Common myeloid progenitor, CD34-positive (primary cell): ENCODE results near the gene CMC1.

Source experiments
- CTCF ChIA-PET: fragments of 350-600 bp; sonication (Branson Sonifier 250); formaldehyde crosslinking; loops from one replicate; lab custom pipeline; 2021; ENCODE audit warnings: antibody characterized with exemption; lab: Charles Lee
- POLR2A ChIA-PET: fragments of 350-600 bp; sonication (Branson Sonifier 250); formaldehyde crosslinking; loops from one replicate; lab custom pipeline; 2021; ENCODE audit warnings: antibody characterized with exemption; lab: Charles Lee
- DNase-seq, 3 donors: peaks; one replicate each; pipeline versions ENCODE4 v3.0.0 to v3.0.0-alpha.2; 2013
- H3K27ac ChIP-seq, 2 experiments: 1 replicate in 1 of 2; 2 replicates in 1 of 2; pipeline ENCODE4 v1.7.0; 2013; ENCODE audit warnings: inconsistent platforms in 2 of 2, low read length in 2 of 2, mild to moderate bottlenecking in 2 of 2, low read depth in 1 of 2, moderate library complexity in 1 of 2; ENCODE audit not compliant: severe bottlenecking in 2 of 2, insufficient read depth in 1 of 2, poor library complexity in 1 of 2
- H3K27me3 ChIP-seq, 5 experiments: replicated peaks in 2 of 5; 1 replicate in 3 of 5; 2 replicates in 2 of 5; pipeline versions ENCODE4 v1.6.1 to v1.7.0; 2013; ENCODE audit warnings: low read length in 4 of 5, mild to moderate bottlenecking in 2 of 5, moderate library complexity in 2 of 5, inconsistent platforms in 1 of 5; ENCODE audit not compliant: insufficient read depth in 5 of 5, control insufficient read depth in 4 of 5
- H3K36me3 ChIP-seq, 4 experiments: 1 replicate in 2 of 4; 2 replicates in 2 of 4; pipeline versions ENCODE4 v1.6.1 to v1.7.0; 2013; ENCODE audit warnings: low read length in 3 of 4, control low read depth in 1 of 4, mild to moderate bottlenecking in 1 of 4; ENCODE audit not compliant: control insufficient read depth in 4 of 4, insufficient read depth in 4 of 4
- H3K4me1 ChIP-seq, 4 experiments: 1 replicate in 3 of 4; 2 replicates in 1 of 4; pipeline versions ENCODE4 v1.6.1 to v1.7.1; 2013; ENCODE audit warnings: low read length in 3 of 4, mild to moderate bottlenecking in 3 of 4, control low read depth in 1 of 4, inconsistent platforms in 1 of 4, moderate library complexity in 1 of 4; ENCODE audit not compliant: control insufficient read depth in 4 of 4, insufficient read depth in 4 of 4; ENCODE audit errors: control extremely low read depth in 1 of 4
- H3K4me3 ChIP-seq, 7 experiments: 1 replicate in 4 of 7; 2 replicates in 3 of 7; pipeline versions ENCODE4 v1.5.1 to v1.7.0; 2013; ENCODE audit warnings: mild to moderate bottlenecking in 7 of 7, low read length in 6 of 7, moderate library complexity in 6 of 7, inconsistent platforms in 2 of 7, low read depth in 2 of 7, control low read depth in 1 of 7; ENCODE audit not compliant: insufficient read depth in 4 of 7, control insufficient read depth in 1 of 7; ENCODE audit errors: extremely low read depth in 1 of 7
- H3K9me3 ChIP-seq, 5 experiments: 1 replicate in 4 of 5; 2 replicates in 1 of 5; pipeline versions ENCODE4 v1.6.1 to v1.7.1; 2013; ENCODE audit warnings: low read length in 4 of 5, mild to moderate bottlenecking in 2 of 5, inconsistent platforms in 1 of 5, low read depth in 1 of 5, moderate library complexity in 1 of 5; ENCODE audit not compliant: control insufficient read depth in 4 of 5, insufficient read depth in 2 of 5; ENCODE audit errors: control extremely low read depth in 1 of 5
- WGBS: methylation state at CpG from one replicate; pipeline ENCODE4 v1.1.5; 2013; ENCODE audit not compliant: insufficient coverage; 5-methylcytosine and 5-hydroxymethylcytosine counted together

The CMC1 gene

GRCh38 chr3:28348629-28349468 is 107.4 kb downstream of the CMC1 start, which contains the start of the genes AZI2 and ZCWPW2:
TSS of gene AZI2 (minus strand) at chr3:28348824. CDS start at chr3:28340617, 8,207 bp downstream.
TSS of gene ZCWPW2 (plus strand) at chr3:28348721. CDS start at chr3:28413069, 64,348 bp downstream.
- peak within 1 kb of the TSS; percentile 95 to 99 for H3K27ac ChIP-seq

GRCh38 chr3:28349469-28350000 is 108.1 kb downstream of the CMC1 start:
- 0% methylated on average over 3 of the region's 13 CpGs for WGBS
- ChIA-PET POLR2A (interaction anchor here (0.7 to 2.0 kb wide), 4 partner anchors 10 to 1391 kb away, joined by 3 to 6 read pairs (median 4); no protein-coding TSS in a partner anchor), CTCF (interaction anchor here (1.0 to 2.4 kb wide), 7 partner anchors 14 to 668 kb away, joined by 3 to 14 read pairs (median 5); no protein-coding TSS in a partner anchor)
- Histone ChIP-seq H3K27me3 (no peaks in the 10 kb centered on the region), H3K36me3 (peaks cover 0 to 19% (median 6%) of the 10 kb centered on the region in 4 experiments), H3K9me3 (peaks cover 4 to 24% (median 6%) of the 10 kb centered on the region in 5 experiments), H3K4me3 (peak overlapping the region; percentile 71 to 94 (median 90)), H3K27ac (peak overlapping the region; percentile 95 to 99), H3K4me1 (peaks cover 5 to 17% (median 10%) of the 10 kb centered on the region in 4 experiments)
- no peak for DNase-seq

More at GRCh38 chr3:28348629-28349468, 107.4 kb downstream of the CMC1 start, which contains the start of the genes AZI2 and ZCWPW2:
- peak; percentile 96 to 98 (median 98) for DNase-seq
- H3K36me3 ChIP-seq = peaks cover 0 to 19% (median 6%) of the 10 kb centered on the region in 4 experiments
- H3K4me3 ChIP-seq = peak within 1 kb of the TSS; percentile 71 to 94 (median 90)
- H3K9me3 ChIP-seq = peaks cover 4 to 22% (median 6%) of the 10 kb centered on the region in 5 experiments
- WGBS = under 1% methylated on average over 72 of the region's 83 CpGs
- ChIA-PET POLR2A (interaction anchor here (0.7 to 2.0 kb wide), 6 partner anchors 9 to 1392 kb away, joined by 3 to 6 read pairs (median 3); no protein-coding TSS in a partner anchor), CTCF (interaction anchor here (0.7 to 2.4 kb wide), 9 partner anchors 9 to 668 kb away, joined by 3 to 14 read pairs (median 5); no protein-coding TSS in a partner anchor)
- peaks cover 5 to 17% (median 10%) of the 10 kb centered on the region in 4 experiments for H3K4me1 ChIP-seq
- no peaks in the 10 kb centered on the region for H3K27me3 ChIP-seq
